A673 (cell line): ENCODE measurements around the gene TMEM208. TPM values are rescaled to one million over a fixed set of nuclear protein-coding genes. Genes with fewer than 3 reads are reported as not detected.

Source experiments
- BruUV-seq: library from RNA; stranded (reverse); fragments of 400-500 nt; replicated peaks from 2 replicates; lab custom pipeline; 2021; lab: Mats Ljungman, UMichigan
- CTCF ChIA-PET: fragments of 300-600 bp; sonication (Branson Sonifier 250); formaldehyde crosslinking; loops from one replicate; lab custom pipeline; 2022; ENCODE audit warnings: antibody characterized with exemption; lab: Charles Lee
- POLR2A ChIA-PET: fragments of 300-600 bp; sonication (Branson Sonifier 250); formaldehyde crosslinking; loops from one replicate; lab custom pipeline; 2022; ENCODE audit warnings: antibody characterized with exemption; ENCODE audit not compliant: low non-redundant PET; lab: Charles Lee
- DNase-seq: peaks from one replicate; pipeline ENCODE4 v3.0.0-alpha.2; 2015; ENCODE audit warnings: low spot score
- H3K27ac ChIP-seq: fragments of 200-600 bp; sonication (generic); 2 replicates; pipeline ENCODE4 v1.5.1; 2016; ENCODE audit warnings: mixed run types, low read depth, mild to moderate bottlenecking, mixed read lengths, antibody characterized with exemption, low read length; ENCODE audit not compliant: poor library complexity, severe bottlenecking
- H3K27me3 ChIP-seq: fragments of 200-600 bp; sonication (generic); replicated peaks from 2 replicates; pipeline ENCODE4 v1.6.1; 2017; ENCODE audit warnings: mixed run types, low read depth, mild to moderate bottlenecking, mixed read lengths, antibody characterized with exemption, low read length; ENCODE audit not compliant: insufficient read depth, poor library complexity
- H3K36me3 ChIP-seq: fragments of 200-600 bp; sonication (generic); 2 replicates; pipeline ENCODE4 v1.6.1; 2016; ENCODE audit warnings: mixed run types, mild to moderate bottlenecking, mixed read lengths, antibody characterized with exemption, low read length; ENCODE audit not compliant: insufficient read depth, poor library complexity, severe bottlenecking
- H3K4me1 ChIP-seq: fragments of 200-600 bp; sonication (generic); 2 replicates; pipeline ENCODE4 v1.6.1; 2017; ENCODE audit warnings: mixed run types, mild to moderate bottlenecking, mixed read lengths, antibody characterized with exemption, low read length; ENCODE audit not compliant: insufficient read depth, poor library complexity, severe bottlenecking
- H3K4me3 ChIP-seq: fragments of 200-600 bp; sonication (generic); 2 replicates; pipeline ENCODE4 v1.5.1; 2016; ENCODE audit warnings: low read depth, mixed run types, mild to moderate bottlenecking, mixed read lengths, low read length; ENCODE audit not compliant: poor library complexity, severe bottlenecking
- H3K9me3 ChIP-seq: fragments of 200-600 bp; sonication (generic); 2 replicates; pipeline ENCODE4 v1.6.1; 2016; ENCODE audit warnings: mixed run types, low read depth, mild to moderate bottlenecking, mixed read lengths, antibody characterized with exemption, low read length; ENCODE audit not compliant: poor library complexity, severe bottlenecking
- EZH2 ChIP-seq: fragments of 200-600 bp; sonication (generic); IDR thresholded peaks from 2 replicates; pipeline ENCODE4 v1.6.1; 2017; ENCODE audit warnings: borderline replicate concordance, low read depth, mild to moderate bottlenecking, mixed read lengths, antibody characterized with exemption, low read length; ENCODE audit not compliant: poor library complexity, severe bottlenecking
- intact Hi-C: fragments of 100-400 bp; cut with micrococcal nuclease; formaldehyde crosslinking; loops from one replicate; pipeline ENCODE4 v1.10.0; 2022; ENCODE audit not compliant: unreplicated experiment
- total RNA-seq: library from RNA; stranded (reverse); gene quantifications from 2 replicates; pipeline ENCODE4 v1.2.3, GENCODE V29; 2021
- TF ChIP-seq, protein P1 (sequence below): fragments of 300-800, 200-600 bp; sonication (generic); conservative IDR thresholded peaks from 2 replicates; pipeline ENCODE4 v1.5.1; 2017; ENCODE audit warnings: low read depth, mild to moderate bottlenecking, antibody characterized with exemption, low read length, moderate library complexity, mixed read lengths

The TMEM208 gene
- total RNA-seq, 1 experiment from 2014 or later: 38.2 TPM

- DNase-seq: no peak
- Histone ChIP-seq H3K4me3 (no peak overlapping the region), H3K27ac (no peak overlapping the region), H3K36me3 (no peaks in the 10 kb centered on the region), H3K4me1 (no peaks in the 10 kb centered on the region), H3K27me3 (no peaks in the 10 kb centered on the region), H3K9me3 (no peaks in the 10 kb centered on the region)
- ChIA-PET POLR2A (interaction anchor here (0.6 kb wide), 1 partner anchor 259 kb away, joined by 3 read pairs; no protein-coding TSS in a partner anchor), CTCF (no interaction called here)
- BruUV-seq: no TSS peak
- TF ChIP-seq, protein P1, sequence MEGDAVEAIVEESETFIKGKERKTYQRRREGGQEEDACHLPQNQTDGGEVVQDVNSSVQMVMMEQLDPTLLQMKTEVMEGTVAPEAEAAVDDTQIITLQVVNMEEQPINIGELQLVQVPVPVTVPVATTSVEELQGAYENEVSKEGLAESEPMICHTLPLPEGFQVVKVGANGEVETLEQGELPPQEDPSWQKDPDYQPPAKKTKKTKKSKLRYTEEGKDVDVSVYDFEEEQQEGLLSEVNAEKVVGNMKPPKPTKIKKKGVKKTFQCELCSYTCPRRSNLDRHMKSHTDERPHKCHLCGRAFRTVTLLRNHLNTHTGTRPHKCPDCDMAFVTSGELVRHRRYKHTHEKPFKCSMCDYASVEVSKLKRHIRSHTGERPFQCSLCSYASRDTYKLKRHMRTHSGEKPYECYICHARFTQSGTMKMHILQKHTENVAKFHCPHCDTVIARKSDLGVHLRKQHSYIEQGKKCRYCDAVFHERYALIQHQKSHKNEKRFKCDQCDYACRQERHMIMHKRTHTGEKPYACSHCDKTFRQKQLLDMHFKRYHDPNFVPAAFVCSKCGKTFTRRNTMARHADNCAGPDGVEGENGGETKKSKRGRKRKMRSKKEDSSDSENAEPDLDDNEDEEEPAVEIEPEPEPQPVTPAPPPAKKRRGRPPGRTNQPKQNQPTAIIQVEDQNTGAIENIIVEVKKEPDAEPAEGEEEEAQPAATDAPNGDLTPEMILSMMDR: no peak
- no peak for TF ChIP-seq EZH2
- intact Hi-C loops: no loop called here
Measured at GRCh38 chr16:67210069-67210937, 16.6 kb upstream of the TMEM208 start.

GRCh38 chr16:67211674-67212073, 15.3 kb upstream of the TMEM208 start:
- ChIA-PET POLR2A (no interaction called here), CTCF (interaction anchor here (0.6 to 1.0 kb wide), 2 partner anchors 13 to 346 kb away, joined by 3 read pairs; no protein-coding TSS in a partner anchor)
- TF ChIP-seq EZH2: no peak
- TF ChIP-seq, protein P1: no peak
- no TSS peak for BruUV-seq
- no peak overlapping the region for H3K4me3 ChIP-seq
- intact Hi-C loops: no loop called here
- H3K4me1 ChIP-seq: no peaks in the 10 kb centered on the region
- H3K9me3 ChIP-seq: no peaks in the 10 kb centered on the region
- no peaks in the 10 kb centered on the region for H3K27me3 ChIP-seq
- H3K27ac ChIP-seq: no peak overlapping the region
- DNase-seq: no peak
- H3K36me3 ChIP-seq: no peaks in the 10 kb centered on the region

DNA sequence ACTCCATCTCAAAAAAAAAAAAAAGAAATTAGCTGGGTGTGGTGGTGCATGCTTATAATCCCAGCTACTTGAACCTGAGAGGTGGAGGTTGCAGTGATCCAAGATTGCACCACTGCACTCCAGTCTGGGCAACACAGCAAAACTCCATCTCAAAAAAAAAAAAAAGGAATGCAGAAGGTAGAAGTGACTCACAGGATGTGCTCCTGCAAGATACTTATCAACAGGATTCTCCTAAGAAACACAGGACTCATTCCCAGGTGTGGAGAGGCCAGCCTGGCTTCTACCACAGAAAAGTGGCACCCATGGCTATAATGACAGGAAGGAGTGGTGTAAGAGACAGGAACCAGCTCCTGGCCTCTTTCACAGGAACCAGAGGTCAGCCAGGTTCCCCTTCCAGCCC, 14.2 kb upstream of the TMEM208 start:
- CTCF ChIA-PET: interaction anchor here (0.6 kb wide), 1 partner anchor 180 kb away, joined by 3 read pairs; no protein-coding TSS in a partner anchor
- TF ChIP-seq, protein P1: no peak
- TF ChIP-seq EZH2: no peak
- no TSS peak for BruUV-seq
- no peaks in the 10 kb centered on the region for H3K4me1 ChIP-seq
- intact Hi-C loops: no loop called here
- no peaks in the 10 kb centered on the region for H3K9me3 ChIP-seq
- POLR2A ChIA-PET: no interaction called here
- no peak overlapping the region for H3K4me3 ChIP-seq
- H3K36me3 ChIP-seq: no peaks in the 10 kb centered on the region
- no peaks in the 10 kb centered on the region for H3K27me3 ChIP-seq
- no peak overlapping the region for H3K27ac ChIP-seq
- no peak for DNase-seq
